GM19324 (cell line): ENCODE measurements around the gene MSMO1.

Experiments used
- ATAC-seq: cut with Tn5 transposase; IDR thresholded peaks from one replicate; pipeline ENCODE4 v1.9.1; 2021; ENCODE audit warnings: mild to moderate bottlenecking, moderate library complexity; ENCODE audit not compliant: unreplicated experiment, low FRiP score

Gene MSMO1

GRCh38 chr4:165385126-165385525 lies 57.7 kb downstream of the MSMO1 start:
- no peak for ATAC-seq

GRCh38 chr4:165386328-165386727 lies 58.9 kb downstream of the MSMO1 start:
- no peak for ATAC-seq

GRCh38 chr4:165388756-165389155 lies 61.3 kb downstream of the MSMO1 start:
- ATAC-seq, result no peak
